Measurements from ENCODE around the gene GINS2.

GINS2 gene

GRCh38 chr16:85638695-85639409, 49.9 kb downstream of the GINS2 start:
- DNase-seq, result no peak

GRCh38 chr16:85637808-85638647, 50.7 kb downstream of the GINS2 start:
- DNase-seq, result no peak

DNA sequence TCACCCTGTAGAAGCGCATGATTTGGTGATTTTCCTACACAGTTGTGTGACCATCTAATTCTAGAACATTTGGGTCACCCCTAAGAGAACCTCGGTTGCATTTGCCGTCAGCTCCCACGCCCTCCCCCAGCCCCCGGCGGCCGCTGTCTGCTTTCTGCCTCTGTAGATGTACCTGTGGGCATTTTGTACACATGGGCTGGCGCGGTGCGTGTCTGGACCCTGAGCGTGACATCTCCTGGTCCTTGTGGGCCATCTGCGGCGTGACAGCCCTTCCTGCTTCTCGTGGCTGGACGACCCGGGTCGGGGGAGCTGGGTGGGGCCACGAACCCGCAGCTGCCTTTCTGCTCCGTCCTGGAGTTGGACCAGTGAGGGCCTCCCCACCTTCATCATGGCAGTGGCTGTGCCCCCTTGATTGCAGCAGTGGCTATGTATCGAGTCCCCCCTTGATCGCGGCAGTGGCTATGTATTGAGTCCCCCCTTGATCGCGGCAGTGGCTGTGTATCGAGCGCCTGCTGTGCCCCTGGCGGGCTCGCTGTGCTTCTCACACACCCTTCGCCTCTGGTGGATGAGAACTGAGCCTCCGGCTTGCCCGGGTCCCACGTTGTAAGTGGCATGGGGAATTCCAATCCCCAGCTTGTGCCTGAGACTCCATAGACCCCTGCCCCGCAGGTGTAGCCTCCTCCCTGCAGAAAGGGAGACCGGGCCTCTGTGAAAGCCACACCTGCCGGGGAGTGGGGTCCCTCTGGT, 51.5 kb downstream of the GINS2 start:
- DNase-seq, result no peak

GRCh38 chr16:85636234-85636812, 52.4 kb downstream of the GINS2 start:
- no peak for DNase-seq

- DNase-seq, result no peak
Observed at GRCh38 chr16:85635545-85636140, 53.1 kb downstream of the GINS2 start.

- DNase-seq, result no peak
Observed at GRCh38 chr16:85634747-85635544, 53.8 kb downstream of the GINS2 start.

- DNase-seq, result no peak
Observed at GRCh38 chr16:85633888-85634287, 54.9 kb downstream of the GINS2 start.

DNA sequence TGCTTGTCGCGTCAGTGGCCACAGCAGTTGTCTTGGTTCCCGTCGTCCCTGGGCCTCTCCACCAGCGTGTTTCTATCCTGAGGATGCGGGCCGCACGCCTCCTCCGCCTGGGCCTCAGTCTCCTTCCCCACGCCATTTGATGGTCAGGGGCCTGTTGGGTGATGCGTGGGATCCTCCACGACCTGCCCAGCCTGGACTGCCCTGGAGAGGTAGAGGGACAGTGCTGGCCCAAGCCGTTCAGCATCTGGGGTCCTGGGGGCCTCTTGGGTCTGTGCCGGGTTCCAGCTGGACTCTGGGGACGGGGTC, 55.4 kb downstream of the GINS2 start:
- no peak for DNase-seq

DNA sequence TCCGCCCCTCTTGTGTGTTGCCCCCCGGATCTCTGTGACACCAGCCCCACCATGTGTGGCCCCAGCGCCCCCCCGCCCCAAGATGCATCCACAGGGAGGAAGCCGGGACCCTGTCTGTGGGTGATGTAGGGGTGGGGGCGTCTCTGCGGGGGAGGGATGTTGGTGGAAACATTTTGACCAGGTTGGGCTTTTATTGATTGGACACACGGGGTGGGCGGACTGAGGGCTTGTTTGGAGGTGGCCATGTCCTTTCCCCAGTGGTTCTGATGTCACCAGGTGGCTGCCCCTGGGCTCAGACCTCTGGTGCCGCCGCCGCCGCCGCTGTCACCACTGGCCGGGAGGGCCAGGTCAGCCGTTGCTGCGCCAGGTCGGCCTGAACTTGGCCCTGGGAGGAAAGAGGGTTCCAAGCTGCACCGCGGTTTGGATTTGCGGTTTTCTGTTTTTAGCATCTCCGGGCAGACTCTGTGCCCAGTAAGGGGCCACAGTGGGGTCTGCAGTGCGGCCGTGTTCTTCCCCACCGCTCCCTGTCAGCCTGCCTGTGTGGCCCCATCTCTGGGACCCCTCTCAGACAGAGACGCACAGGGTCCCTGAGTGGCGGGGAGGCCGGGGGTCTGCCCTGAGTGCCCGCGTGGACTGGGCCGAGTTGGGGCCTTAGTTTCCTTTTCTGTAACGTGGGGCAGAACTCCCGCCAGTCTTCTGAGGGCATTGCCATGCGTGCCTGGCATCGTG, 55.9 kb downstream of the GINS2 start:
- no peak for DNase-seq

DNA sequence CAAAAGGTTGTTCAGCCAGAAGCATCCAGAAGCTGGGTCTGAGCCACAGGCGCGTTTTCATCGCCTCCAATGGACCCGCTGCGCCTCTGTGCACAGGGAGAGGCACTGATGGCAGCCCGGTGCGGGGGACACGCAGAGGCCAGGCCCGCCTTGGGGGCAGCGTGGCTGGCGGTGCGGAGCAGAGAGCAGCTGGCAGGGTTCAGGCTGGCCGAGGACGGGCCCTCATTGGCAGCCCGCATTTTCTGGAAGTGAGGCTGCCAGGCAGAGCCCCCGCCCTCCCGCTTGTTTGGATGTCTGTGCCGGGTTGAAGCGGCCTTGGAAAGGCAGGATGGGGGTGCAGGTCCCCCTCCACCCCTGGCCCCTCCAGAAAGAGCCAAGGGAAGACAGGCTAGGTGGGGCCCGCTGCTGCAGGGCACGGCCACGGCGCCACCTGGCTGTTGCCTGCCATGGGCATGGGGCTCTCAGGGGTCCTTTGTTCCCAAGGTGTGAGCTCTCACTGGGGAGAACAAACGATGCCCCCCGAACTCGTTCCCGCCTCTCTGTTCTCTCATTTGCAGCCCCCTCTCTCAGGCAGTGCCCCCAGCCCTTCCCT, 56.9 kb downstream of the GINS2 start:
- DNase-seq, result no peak

- DNase-seq, result no peak
Observed at GRCh38 chr16:85631230-85631629, 57.5 kb downstream of the GINS2 start.

- DNase-seq, result no peak
Observed at GRCh38 chr16:85629853-85630252, 58.9 kb downstream of the GINS2 start.

DNA sequence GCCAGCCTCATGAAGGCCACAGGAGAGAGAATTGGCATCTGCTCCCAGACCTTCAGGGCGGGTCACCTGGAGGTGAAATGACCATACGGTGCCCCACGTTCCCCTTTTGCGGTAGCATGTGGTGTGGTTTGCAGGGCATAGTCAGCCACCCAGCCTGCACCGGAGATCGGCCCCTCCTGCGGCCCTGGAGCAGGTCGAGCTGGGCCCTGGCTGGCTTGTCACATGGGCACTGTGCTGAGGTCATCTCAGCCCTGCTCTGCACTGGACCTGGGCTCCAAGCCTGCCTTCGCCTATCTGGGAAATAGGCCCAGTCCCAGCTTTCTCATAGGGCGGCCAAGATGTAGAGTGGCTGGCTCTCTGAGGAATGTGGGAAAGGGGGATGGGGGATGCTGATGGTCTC, 59.4 kb downstream of the GINS2 start:
- no peak for DNase-seq

DNA sequence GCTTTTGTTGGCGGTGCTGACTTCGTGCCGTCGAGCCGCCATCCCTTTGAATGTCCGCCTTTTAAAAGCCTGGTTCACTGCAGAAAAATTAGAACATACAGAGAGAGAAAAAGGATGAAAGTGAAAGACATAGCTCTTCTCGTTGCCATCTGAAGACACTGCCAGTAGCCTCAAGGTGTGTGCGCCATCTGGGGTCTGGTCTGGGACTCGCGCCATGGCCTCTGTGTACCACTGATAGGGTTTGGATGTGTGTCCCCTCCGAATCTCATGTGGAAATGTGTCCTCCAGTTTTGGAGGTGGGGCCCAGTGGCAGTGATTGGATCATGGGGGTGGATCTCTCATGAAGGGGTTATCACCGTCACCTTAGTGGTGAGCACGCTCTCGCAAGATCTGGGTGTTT, 60.1 kb downstream of the GINS2 start:
- no peak for DNase-seq

DNA sequence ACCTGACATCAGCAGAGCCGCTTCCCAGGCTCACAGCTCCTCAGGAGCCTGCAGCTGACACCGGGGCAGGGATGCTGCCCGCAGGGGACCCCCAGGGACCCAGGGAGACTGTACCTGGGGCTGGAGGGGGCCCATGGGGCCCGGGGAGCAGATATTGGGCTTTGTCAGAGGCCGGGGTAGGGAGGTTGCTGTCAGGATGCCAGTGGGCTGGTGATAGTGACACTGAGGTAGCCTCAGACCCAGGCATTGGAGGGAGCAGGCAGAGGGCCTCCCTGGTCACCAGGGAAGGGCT, 60.5 kb downstream of the GINS2 start:
- DNase-seq, result no peak

DNA sequence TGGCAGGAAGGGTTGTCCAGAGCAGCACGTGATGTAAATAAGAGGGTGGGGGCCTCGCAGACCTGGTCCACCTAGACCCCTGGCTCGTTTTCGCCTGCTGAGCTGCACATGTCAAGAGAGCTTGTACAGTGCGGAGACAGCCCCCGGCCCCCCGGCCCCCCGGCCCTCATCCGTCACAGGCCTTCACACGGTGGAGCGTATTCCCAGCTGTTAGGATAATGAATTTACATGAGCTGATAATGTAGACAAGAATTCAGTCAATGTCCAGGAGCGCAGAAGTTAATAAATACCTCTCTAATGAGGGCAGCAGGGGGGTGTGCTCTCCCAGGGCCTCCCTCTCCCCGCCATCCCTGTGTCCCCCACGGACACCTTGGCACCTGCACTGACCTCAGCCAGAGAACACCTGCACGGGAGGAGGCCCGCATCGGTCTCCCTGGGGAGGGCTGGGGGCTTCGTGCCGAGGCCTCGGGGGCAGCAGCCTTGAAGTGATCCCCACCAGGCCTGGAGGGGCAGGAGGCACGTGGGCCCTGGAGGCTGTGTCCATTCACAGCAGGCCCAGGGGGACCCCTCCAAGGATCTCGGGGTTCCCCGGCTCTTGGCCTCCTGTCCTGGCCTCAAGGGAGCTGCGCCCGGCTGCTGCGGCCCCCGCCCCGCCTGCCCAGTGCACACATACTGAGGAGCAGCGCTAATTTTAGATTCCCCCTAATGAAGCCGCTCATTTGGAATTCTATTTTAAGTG, 61.1 kb downstream of the GINS2 start:
- DNase-seq, result no peak

DNA sequence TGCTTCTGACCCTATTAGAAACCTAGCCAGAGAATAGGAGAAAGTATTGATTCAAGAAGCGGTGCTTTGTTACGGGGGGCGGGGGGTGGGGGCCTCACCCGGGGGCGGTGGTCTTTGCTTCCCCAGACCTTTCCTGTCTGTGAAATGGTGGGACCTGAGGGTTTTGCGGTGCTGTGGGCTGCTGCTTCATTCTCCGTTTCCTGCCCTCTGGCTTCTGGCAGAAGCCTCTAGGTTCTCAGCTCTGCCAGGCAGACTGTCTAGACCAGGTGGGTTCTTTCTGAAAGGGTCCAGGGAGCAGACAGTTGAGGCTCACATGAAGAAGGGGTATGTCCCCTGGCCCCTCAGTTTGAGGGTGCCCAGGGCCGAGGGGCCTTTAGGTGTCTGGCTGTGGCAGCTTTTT, 61.7 kb downstream of the GINS2 start:
- DNase-seq, result no peak
